CD4-positive, alpha-beta T cell treated with Interleukin-6 at 100 ng/mL for 8 hours (primary cell): Measurements from ENCODE around the gene GREM2.

Experiments used
- DNase-seq: peaks from one replicate; pipeline ENCODE4 v3.0.0-alpha.2; 2020; ENCODE audit warnings: mixed read lengths, low spot score

The GREM2 gene

DNA sequence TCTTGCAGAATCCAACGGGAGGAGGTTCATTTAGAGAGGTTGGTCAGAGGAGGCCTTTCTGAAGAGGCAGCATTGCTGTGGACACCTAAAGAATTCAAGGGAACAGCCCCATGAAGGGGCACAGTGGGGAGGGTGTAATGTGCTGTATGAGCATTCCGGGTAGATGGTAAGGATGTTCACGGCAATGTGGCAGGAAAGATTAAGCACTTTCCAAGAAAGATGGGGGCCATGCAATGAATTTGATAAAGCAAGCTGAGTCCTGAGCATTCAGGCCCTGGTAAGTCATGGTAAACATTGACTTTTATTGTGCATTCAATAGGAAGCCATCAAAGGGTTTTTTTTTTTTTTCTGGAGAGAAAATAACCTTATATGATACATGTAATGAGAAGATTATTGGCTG is 166.6 kb downstream of the GREM2 start:
- DNase-seq, result no peak

DNA sequence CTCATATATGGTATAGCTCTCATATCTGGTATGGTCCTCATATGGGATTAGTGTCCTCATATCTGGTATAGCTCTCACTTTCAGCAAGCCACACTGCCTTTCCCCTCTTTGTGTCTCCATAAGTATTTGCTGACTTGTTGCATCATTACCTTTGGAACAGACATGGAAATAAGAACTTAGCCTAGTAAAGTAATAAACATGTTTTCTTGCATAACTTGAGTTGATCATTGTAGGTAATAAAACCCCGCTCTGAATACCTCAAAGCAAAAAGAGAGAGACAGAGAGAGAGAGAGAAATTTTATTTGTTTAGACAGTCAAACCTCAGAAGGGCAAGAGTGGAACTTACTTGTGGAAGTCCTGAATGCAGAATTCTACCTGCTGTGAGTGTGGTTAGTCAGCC is 170.3 kb downstream of the GREM2 start:
- DNase-seq, result no peak
